IPS-NIHi7 (cell line): ENCODE results near the gene PLA2G6.

Experiments used
- DNase-seq: peaks from one replicate; pipeline ENCODE4 v3.0.0; 2012; ENCODE audit warnings: mixed read lengths; ENCODE audit errors: extremely low spot score

The PLA2G6 gene

DNA sequence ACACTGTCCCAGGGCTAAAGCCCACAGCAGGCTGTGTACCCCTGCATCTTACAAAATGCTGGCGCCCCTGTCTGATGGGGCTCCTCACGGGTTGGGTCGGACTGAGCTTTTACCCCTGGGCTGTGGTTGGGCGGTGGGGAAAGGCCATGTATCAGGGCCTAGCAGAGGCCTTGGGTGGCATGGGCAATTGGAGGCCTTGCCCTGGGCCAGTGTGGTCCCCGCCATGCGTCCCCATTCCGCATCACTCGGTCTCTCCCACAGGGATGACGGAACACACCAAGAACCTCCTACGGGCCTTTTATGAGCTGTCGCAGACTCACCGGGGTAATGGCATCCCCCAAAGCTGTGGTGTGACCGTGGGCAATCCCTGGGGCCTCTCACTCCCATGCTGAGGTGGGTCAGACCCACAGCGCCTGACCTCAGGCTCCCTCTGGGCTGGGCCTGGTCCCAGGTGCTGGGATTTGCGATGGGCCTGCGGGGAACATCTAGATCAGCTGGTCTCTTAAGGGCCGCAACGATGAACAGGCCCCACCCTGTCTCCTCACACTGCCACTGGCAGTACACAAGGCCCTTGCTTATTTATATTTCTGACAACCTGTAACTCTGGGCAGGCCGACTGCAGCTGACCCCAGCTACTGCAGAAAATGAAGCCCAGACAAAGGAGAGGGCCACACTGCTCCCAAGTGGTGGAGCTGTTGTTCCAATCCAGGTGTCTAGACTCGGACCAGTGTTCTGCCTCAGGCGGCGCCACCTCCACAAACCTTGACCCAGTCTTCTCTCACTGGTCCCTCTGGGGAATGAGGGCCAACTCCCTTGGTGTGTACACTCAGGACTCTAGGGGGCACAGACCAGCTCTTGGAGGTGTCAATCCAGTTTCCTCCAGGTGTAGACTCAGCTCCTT is 110.0 kb downstream of the PLA2G6 start:
- no peak for DNase-seq

DNA sequence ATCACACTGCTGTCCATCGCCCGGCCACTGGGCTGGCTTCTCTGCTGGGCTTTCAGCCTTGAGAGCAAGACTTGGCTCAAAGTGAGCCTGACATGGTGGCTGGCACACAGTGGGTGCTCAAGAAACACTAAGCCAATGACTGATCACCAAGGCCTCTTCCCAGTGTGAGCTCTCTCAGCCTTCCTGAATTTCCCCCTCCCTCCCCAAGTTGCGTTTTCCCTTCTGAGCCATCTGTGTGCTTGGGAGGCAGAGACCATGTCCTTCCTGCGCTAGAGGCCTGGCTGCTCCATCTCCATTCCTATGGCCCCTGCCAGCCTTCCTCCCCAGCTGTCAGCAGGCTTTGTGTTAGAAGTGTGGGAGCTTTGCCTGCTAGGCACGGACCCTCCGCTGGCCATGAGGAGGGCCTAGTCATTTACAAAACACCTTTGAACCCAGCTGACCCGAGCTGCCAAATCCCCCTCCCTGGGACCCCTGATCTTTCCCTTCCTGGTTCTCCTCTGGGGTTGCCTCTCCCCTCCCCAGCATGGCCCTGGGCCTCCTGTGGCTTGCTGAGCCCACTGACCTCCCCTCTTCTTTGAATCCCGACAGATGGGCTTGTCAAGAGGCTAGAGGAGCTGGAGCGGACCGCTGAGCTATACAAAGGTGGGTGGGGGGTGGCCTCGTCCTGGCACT is 111.2 kb downstream of the PLA2G6 start:
- DNase-seq = no peak

DNA sequence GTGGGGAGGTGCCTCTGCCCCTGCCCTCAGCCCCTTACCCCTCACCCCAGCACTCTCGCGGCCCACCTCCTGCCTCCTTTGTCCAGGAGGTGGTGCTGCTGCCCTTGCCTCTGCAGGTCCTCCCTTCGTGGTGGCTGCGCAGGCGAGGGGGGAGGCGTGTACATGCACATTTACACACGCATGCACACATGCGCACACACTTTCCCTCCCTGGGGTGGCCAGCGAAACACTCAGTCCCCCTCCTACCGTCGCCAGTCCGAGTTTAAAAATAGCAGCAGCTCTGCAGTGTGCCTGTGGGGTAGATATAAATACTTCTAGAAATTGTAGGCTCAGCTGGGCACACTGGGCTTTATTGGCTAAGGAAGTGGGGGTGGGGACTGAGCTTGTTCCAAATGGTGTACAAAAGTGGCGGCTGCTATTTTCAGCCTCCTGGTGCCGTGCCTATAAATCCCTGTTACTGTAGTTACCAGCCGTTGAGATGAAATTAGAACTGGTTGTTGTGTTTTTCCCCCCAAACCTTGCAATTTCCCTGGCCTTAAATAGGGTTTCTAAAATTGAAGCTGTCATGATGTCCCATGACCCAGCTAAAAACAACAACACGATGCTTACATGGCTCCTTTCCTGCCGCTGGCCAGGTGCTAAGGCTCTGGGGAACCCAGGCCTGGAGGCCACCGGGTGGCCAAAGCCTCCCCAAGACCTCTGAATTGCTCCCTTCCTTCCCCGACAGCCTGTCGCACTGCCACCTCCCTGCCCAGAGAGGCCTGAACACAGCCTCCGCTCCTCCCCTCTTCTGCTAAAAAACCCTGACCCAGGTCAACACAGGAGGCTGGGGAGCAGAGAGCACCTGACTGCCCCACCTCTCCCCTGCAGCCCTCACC is 112.0 kb downstream of the PLA2G6 start:
- no peak for DNase-seq

DNA sequence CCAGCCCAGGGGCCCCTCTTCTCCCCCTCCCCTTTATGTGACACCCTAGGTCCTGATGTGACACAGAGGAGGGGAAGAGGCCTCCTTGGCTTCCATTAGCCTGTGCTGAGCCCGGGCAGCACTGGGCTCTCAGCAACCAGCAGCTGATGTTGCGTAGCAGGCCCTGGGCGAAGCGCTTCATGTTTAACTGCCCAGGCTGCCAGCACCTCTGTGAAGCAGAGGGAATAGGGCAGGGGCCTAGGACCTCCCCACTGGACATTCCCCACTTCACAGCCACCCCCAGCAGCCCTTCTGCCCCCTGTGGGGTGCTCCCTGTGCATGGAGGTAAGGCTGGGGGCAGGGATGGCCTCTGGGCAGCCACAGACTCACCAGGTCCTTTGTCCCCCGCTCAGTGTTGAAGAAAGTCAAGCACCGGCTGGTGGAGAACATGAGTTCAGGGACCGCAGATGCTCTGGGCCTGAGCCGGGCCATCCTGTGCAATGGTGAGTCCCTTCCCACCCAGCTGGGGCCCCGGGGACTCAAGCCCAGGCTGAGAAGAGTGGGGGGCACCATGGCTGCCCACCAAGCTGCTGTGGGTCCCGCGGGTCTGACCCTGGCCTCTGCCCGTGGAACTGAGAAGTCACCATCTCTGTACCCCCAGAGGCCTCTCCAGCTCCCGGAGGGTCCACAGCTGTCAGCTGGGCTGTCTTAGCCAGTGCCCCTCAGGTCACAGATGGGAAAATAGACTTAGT is 112.8 kb downstream of the PLA2G6 start:
- DNase-seq = no peak

DNA sequence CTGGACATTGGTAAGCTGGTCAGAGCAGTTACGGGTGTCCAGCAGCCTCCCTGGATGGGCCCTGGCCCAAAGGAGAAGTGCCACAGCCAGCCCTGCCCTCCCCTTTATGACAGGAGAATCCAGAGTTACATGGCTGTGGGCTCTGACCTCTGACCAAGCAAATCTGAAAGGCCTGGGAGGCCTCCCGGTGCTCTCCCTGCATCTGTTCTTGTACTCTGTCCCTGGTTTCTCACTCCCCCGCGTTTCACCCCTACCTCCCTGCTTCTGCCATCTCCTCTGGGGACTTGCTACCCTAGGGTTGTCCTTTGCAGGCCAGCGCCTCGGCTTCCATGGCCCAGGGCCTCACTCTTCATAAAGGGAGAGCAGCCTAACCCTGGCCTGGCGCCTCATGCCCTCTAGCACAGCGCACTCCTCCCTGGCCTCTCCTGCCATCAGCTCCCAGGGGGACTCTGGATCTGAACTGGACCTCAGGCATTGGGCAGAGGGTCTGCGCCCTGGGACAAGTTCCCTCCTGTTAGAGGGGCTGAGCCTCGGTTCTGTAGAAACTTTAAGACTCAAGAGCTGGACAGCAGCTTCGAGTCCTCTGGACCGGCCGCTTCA is 113.8 kb downstream of the PLA2G6 start:
- DNase-seq = no peak

DNA sequence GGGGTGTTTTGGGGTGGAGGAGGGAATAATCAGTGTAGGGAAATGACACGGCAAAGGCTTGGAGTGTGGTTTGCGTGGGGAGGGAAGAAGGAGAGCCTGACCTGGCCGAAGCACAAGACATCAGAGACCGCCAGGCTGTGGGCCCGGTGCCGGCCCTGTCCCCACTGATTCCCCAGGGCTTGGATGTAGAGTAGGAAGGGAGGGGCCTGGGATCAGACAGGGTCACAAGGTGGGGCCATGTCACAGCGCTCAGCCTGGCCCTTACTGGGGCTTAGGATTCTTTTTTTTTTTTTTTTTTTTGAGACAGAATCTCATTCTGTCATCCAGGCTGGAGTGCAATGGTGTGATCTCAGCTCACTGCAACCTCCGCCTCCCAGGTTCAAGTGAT is 114.6 kb downstream of the PLA2G6 start:
- DNase-seq = no peak

DNA sequence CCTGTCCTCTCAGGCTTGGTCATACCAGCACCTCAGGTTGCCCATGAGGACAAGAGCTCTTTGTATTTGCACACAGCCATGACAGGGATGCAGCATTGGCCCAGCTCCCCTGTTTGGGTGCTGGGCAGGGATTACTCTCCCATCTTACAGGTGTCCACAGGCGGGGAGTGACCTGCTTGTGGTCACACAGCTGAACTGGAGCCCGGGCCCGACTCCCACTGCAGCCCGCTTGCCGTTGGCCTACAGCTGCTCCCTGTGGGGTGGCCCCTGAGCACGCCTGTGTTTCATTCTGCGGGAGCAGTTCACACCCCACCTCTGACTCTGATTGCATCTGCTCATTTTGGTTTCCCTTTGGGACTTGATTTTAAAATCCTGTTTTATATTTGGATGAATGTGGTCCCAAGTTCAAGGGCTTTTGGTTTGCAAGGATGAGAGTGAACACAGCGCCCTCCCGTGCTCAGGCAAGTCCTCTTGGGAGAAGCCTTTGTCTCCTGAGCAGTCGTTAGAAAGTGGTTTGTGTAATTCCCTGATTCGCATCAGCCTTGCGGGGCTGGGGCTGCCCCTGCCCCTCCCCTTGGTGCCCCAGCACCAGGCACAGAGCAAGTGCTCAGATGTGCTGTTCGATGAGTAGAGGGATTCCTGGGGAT is 115.1 kb downstream of the PLA2G6 start:
- no peak for DNase-seq

DNA sequence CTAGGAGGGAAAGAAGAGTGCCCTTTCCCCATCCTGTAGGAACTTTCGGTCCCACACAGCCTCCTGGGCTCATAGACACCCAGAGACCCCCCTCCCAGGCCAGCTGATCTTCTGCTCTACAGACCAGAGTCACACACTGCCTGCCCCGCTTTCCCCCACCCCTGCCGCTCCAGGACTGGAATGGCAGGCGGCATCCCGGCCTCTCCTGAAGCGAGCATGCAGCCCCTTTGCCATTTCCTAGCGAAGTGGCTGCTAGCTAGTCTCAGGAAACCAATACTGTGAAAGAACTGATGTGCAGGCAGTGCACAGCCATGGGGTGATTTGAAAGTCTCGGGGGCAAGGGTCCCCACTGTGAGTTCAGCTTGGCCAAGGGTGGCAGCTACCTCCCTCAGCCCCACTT is 116.1 kb downstream of the PLA2G6 start:
- no peak for DNase-seq

DNA sequence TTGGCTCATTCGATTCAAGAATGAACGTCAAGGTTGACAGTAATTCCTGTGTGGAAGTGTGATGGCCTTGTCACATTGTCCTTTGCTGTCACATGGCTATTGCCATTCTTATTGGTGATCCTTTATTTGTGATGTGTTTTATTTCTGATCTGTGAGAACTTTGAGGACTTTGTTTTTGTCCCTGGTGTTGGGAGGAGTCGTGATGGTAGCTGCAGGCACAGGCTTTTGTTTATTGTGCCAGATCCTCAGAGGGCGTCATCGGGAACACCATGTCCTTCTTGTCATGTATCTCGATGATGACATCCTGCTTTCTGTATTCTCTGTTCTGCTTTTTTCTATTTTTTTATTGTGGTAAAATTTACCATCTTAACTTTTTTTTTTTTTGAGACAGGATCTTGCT is 118.8 kb downstream of the PLA2G6 start:
- no peak for DNase-seq
